ENCODE measurements around the gene GNA14. TPM values are rescaled to one million over a fixed set of nuclear protein-coding genes. Genes with fewer than 3 reads are reported as not detected.

The GNA14 gene
- polyA plus RNA-seq, 2 of the 4 experiments (the other 2 are of a cell fraction), result 0.04 to 0.06 TPM

- H3K4me1 ChIP-seq, result peaks cover 5% of the 10 kb centered on the region; the same call in 2 of the 3 replicates
- FAIRE-seq (no peak), ATAC-seq (no peak), DNase-seq (ENCODE audit: low read depth in 1 of 2, low spot score in 1 of 2) (no peak)
- no peak overlapping the region for H3K4me2 ChIP-seq
- CTCF ChIA-PET, result no interaction called here
- no peaks in the 10 kb centered on the region for H3K9me3 ChIP-seq
- TF ChIP-seq FOSL2 (IDR thresholded peaks at IDR 0.05) (no peak), FOSL2 (CRISPR knock-in tag; IDR thresholded peaks at IDR 0.05) (peak; percentile 77), POLR2A (IDR thresholded peaks at IDR 0.05; ENCODE audit: low read length) (no peak)
- POLR2A ChIA-PET, result no interaction called here
- no peak overlapping the region for H3K27ac ChIP-seq
- no peak overlapping the region for H3K4me3 ChIP-seq
These were observed 263.7 kb downstream of the GNA14 start for GRCh38 chr9:77384406-77384805.

DNA sequence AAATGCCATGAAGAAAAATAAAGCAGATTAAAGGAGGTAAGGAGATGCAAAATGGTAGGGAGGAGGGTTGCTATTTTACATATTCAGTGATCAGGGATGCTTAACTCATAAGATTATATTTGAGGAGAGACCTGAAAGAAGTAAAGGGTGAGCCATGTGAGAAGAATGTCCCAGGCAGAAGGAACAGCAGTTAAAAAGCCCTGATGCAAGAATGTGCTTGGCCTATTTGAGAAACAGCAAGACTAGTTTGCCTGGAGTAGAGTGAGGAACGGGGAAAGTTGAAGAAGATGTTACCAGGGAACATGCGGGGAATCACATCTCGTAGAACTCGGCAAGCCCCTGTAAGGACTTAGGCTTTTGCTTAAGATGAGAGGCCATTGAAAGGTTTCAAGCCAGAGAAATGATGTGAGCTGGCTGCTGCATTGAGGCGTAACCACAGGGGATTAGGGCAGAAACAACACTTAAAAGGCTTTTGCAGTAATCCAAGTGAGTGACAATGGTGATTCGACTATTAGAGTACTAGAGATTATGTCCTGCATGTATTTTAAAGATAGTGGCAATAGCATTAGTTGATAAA is 272.1 kb downstream of the GNA14 start:
- POLR2A ChIA-PET, result no interaction called here
- 96% methylated on average over 6 of the region's 6 CpGs for WGBS (ENCODE audit: missing lambda C conversion rate)
- ATAC-seq (no peak; a peak in 1 of 6 replicates), DNase-seq (ENCODE audit: low read depth in 1 of 2, low spot score in 1 of 2) (no peak), FAIRE-seq (no peak)
- no peak overlapping the region for H3K27ac ChIP-seq
- H3K4me3 ChIP-seq, result no peak overlapping the region
- CTCF ChIA-PET, result interaction anchor here (0.9 to 1.1 kb wide), 2 partner anchors 11 to 84 kb away, joined by 3 to 4 read pairs; no protein-coding TSS in a partner anchor
- no peak overlapping the region for H3K4me2 ChIP-seq
- no peaks in the 10 kb centered on the region for H3K4me1 ChIP-seq
- TF ChIP-seq NPAS2 (CRISPR knock-in tag; IDR thresholded peaks at IDR 0.05; ENCODE audit: borderline replicate concordance) (no peak), PHF8 (IDR thresholded peaks at IDR 0.05; ENCODE audit: borderline replicate concordance, low read depth) (no peak), POLR2AphosphoS2 (conservative IDR thresholded peaks at IDR 0.05; ENCODE audit: low read length) (no peak), CTCF (IDR thresholded peaks at IDR 0.05) (no peak), EHF (CRISPR knock-in tag; IDR thresholded peaks at IDR 0.05) (no peak), SREBF2 (IDR thresholded peaks at IDR 0.05) (no peak), USF2 (IDR thresholded peaks at IDR 0.05) (no peak), GATA3 (IDR thresholded peaks at IDR 0.05; ENCODE audit: borderline replicate concordance) (no peak), FOXS1 (CRISPR knock-in tag; IDR thresholded peaks at IDR 0.05) (no peak), MAFK (IDR thresholded peaks at IDR 0.05; ENCODE audit: partially characterized antibody) (no peak), PBX3 (IDR thresholded peaks at IDR 0.05) (no peak)
- H3K9me3 ChIP-seq, result no peaks in the 10 kb centered on the region

GRCh38 chr9:77374266-77374665 is 273.9 kb downstream of the GNA14 start:
- Histone ChIP-seq H3K4me1 (no peaks in the 10 kb centered on the region), H3K9me3 (no peaks in the 10 kb centered on the region), H3K4me3 (no peak overlapping the region), H3K27ac (no peak overlapping the region), H3K4me2 (no peak overlapping the region)
- DNase-seq (ENCODE audit: low read depth in 1 of 2, low spot score in 1 of 2) (no peak), FAIRE-seq (no peak), ATAC-seq (no peak)
- TF ChIP-seq ZSCAN20 (CRISPR knock-in tag; IDR thresholded peaks at IDR 0.05) (no peak), EP300 (IDR thresholded peaks at IDR 0.05) (no peak), HMGXB4 (CRISPR knock-in tag; IDR thresholded peaks at IDR 0.05; ENCODE audit: borderline replicate concordance) (no peak), CHD4 (IDR thresholded peaks at IDR 0.05; ENCODE audit: borderline replicate concordance) (no peak), RAD21 (conservative IDR thresholded peaks at IDR 0.05 in 1 of 2, IDR thresholded peaks at IDR 0.05 in 1 of 2) (no peak), NPAS2 (CRISPR knock-in tag; IDR thresholded peaks at IDR 0.05; ENCODE audit: borderline replicate concordance) (no peak), KDM5A (IDR thresholded peaks at IDR 0.05) (no peak), PHF8 (IDR thresholded peaks at IDR 0.05; ENCODE audit: borderline replicate concordance, low read depth) (no peak)
- TF ChIP-seq, protein P1, sequence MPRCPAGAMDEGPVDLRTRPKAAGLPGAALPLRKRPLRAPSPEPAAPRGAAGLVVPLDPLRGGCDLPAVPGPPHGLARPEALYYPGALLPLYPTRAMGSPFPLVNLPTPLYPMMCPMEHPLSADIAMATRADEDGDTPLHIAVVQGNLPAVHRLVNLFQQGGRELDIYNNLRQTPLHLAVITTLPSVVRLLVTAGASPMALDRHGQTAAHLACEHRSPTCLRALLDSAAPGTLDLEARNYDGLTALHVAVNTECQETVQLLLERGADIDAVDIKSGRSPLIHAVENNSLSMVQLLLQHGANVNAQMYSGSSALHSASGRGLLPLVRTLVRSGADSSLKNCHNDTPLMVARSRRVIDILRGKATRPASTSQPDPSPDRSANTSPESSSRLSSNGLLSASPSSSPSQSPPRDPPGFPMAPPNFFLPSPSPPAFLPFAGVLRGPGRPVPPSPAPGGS (IDR thresholded peaks at IDR 0.05), result no peak
- TF ChIP-seq, protein P2, sequence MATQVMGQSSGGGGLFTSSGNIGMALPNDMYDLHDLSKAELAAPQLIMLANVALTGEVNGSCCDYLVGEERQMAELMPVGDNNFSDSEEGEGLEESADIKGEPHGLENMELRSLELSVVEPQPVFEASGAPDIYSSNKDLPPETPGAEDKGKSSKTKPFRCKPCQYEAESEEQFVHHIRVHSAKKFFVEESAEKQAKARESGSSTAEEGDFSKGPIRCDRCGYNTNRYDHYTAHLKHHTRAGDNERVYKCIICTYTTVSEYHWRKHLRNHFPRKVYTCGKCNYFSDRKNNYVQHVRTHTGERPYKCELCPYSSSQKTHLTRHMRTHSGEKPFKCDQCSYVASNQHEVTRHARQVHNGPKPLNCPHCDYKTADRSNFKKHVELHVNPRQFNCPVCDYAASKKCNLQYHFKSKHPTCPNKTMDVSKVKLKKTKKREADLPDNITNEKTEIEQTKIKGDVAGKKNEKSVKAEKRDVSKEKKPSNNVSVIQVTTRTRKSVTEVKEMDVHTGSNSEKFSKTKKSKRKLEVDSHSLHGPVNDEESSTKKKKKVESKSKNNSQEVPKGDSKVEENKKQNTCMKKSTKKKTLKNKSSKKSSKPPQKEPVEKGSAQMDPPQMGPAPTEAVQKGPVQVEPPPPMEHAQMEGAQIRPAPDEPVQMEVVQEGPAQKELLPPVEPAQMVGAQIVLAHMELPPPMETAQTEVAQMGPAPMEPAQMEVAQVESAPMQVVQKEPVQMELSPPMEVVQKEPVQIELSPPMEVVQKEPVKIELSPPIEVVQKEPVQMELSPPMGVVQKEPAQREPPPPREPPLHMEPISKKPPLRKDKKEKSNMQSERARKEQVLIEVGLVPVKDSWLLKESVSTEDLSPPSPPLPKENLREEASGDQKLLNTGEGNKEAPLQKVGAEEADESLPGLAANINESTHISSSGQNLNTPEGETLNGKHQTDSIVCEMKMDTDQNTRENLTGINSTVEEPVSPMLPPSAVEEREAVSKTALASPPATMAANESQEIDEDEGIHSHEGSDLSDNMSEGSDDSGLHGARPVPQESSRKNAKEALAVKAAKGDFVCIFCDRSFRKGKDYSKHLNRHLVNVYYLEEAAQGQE (IDR thresholded peaks at IDR 0.05), result no peak
- ChIA-PET CTCF (no interaction called here), POLR2A (no interaction called here)
- WGBS (ENCODE audit: missing lambda C conversion rate), result 90% methylated on average over 3 of the region's 3 CpGs
